Lower leg skin (tissue), 3 donors: ENCODE data around the gene GIGYF2.

Experiments used
- CTCF ChIP-seq, 3 donors: fragments of 450-650 bp; IDR thresholded peaks; one replicate each; pipeline ENCODE4 v1.5.1; 2016; ENCODE audit warnings: antibody characterized with exemption in 3 of 3, mild to moderate bottlenecking in 3 of 3, moderate library complexity in 2 of 3
- POLR2A ChIP-seq, 2 donors: fragments of 450-650 bp; IDR thresholded peaks; one replicate each; pipeline ENCODE4 v1.6.1; 2016 to 2017; ENCODE audit warnings: antibody characterized with exemption in 2 of 2, mild to moderate bottlenecking in 1 of 2, moderate library complexity in 1 of 2

DNA sequence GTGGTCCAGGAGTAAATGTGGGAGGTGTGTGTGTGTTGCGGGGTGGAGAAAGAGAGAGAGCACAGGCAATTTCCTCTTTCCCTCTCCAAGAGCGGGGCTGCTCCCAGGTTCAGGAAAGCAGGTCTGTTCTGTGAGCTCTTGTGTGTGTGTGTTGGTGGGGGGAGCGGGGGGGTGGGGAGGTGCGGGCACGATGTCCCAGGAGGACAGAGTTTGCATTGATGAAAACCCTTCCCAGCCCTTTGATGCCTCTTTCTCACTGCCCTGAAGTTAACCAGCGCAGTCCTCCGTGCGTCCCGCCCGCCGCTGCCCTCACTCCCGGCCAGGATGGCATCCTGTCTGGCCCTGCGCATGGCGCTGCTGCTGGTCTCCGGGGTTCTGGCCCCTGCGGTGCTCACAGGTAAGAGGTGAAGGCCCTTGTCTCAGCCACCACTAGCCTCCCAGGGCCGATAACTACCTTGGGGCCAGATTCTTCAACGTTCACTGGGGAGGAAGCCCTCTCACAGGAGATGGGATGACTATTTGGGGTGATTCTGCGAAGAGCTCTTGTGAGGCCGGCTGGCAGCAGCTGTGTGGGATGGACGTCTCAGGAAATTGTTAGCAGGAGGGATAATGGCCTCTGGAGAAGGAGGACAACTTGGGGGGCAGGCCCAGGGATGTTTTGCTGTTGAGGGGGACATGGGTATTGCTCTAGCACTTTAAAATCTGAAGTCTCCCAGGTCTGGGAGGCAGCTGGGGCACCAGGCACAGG lies 173.1 kb downstream of the GIGYF2 start, which contains the start of gene SNORC:
- TF ChIP-seq CTCF (IDR thresholded peaks at IDR 0.05) (no peak), POLR2A (IDR thresholded peaks at IDR 0.05) (no peak)
